HG03025 (cell line): ENCODE data around the gene SMIM43.
"Not testable (repeated sequence)": the region's sequence is repeated elsewhere in the genome, so short reads cannot be mapped to it uniquely, and the experiment has no call there.

Experiments
- ATAC-seq: cut with Tn5 transposase; IDR thresholded peaks from one replicate; pipeline ENCODE4 v1.9.1; 2021; ENCODE audit warnings: mild to moderate bottlenecking, moderate library complexity; ENCODE audit not compliant: unreplicated experiment, low FRiP score

SMIM43 gene

DNA sequence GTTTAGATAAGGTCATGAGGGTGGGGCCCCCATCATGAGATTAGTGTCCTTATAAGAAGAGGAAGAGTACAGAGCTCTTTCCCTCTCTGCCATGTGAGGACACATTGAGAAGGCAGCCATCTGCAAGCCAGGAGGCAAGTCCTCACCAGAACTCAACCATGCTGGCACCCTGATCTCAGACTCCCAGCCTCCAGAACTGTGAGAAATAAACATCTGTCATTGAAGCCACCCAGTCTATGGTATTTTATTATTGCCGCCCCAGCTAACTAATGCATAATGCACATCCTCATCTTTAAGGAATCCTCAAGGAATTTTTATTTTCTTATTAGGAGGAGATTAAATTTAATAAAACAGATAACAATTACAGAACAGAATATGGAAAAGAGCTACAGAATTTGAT lies 19.4 kb upstream of the SMIM43 start:
- no peak for ATAC-seq

- no peak for ATAC-seq
Measured at GRCh38 chr4:121783210-121783609, 18.2 kb upstream of the SMIM43 start.

DNA sequence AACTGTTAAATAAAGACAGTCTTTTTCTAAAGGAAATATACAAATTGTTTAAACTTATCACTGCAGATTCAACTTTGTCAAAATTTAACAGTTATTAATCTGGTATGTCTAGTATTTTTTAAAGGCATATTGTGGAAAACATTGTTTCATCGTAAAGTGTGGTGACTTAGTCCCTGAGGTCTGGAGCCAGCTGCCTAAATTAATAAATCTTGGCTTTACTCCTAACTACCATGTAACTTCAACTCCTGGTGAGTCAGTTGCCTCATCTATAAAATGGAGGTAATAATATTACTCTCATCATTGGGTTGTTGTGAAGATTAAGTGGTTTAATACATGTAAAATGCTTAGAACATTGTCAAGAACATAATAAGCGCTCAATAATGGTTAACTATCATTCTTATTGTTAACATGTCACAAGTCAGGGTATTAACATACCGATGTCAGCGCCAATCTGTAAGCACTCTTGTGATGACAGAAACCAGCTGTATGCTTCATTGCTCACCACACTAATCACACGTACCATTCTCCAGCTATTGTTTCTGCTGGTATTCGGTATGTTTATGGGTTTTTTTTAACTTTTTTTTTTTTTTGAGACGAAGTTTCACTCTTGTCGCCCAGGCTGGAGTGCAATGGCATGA lies 14.1 kb upstream of the SMIM43 start:
- no peak for ATAC-seq

- peak; percentile 43 for ATAC-seq
Measured at GRCh38 chr4:121777625-121778024, 12.7 kb upstream of the SMIM43 start.

DNA sequence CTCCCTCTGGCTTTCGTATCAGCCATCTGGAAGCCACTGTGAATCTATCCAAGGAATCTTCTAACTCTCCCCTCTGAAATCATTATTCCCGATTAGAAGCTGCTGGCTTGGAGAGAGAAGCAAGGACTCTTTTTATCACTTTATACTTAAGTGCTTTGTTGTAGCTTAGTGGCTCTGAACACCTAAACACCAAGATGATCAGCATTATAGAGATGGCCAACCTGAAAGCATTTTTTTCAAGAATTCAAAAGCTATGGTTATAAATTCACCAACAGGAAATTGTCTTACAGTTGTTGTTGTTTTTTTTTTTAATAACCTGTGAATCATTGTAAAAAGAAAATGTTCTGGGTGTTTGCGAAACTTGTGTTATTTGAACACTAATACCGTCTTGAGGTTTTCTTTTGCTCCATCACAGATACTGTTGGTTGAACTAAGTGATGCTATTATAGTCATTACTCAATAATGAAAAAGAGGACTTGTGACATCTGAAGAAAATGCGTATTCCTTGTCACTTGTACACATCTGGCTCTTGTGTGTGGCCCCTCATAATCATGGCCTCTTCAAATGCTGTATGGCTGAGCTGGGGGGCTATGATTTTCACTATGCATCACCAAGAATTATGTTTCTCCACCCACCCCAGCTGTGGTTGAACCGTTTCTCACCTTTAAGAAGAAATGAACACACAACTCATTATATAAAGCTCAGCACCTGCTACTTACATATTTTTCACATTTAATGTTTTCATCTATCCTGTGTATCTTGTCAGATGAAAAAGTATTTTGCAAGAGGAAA lies 11.8 kb upstream of the SMIM43 start:
- ATAC-seq, result no peak

DNA sequence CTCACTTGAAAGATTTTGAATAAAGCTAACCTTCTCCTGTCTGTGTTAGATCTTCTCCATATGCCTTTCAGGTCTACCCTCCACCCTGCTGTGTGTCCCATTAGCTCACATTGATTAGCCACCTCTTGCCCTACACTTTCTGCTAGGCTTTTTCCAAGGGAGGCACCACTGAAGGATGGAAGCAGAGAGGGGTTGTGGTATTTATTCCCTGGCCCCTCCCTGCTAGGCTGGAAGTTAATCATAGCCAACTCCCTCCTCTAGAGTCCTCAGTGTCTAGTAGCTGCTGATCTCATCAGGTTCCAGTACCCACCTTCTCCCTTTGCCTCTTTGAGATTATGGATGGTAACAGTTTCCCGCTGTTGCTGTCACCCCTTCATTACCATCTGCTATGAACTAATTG lies 8.9 kb upstream of the SMIM43 start:
- ATAC-seq, result no peak

DNA sequence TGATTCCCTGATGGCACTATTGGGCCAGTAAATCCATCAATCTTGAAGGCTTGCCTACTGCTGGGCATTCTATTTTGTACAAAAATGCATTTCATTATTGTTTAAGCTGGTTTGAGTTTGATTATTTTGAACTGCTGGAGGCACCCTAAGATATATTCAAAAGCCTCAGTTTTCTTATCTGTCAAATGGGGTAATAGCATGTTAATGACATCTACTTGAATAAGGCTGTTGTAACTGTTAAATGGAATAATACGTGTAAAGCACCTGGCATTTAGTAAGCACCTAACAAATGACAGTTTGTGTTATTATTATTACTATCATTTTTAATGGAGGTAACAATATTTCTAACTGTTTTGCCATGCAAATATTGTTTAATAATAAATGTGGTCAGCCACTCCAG lies 6.9 kb upstream of the SMIM43 start:
- ATAC-seq, result no peak

DNA sequence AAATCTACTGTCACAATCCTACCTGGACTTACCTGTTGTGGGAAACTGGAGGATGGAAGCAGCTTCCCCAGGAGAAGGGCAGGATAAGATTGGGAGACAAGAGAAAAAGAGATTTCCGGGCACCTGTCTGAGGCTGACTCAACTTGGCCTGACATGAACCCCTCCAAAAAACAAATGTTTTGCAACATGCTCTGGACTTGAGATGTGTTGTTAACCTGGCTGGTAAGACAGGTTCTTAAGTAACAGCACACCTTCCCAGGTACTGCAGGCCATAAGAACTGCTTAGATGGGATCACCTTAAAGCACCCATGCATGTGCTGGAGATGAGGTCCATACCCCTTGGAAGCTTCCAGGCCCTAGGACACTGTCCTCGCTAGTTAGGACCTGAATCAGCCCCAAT lies 4.4 kb upstream of the SMIM43 start:
- no peak for ATAC-seq

DNA sequence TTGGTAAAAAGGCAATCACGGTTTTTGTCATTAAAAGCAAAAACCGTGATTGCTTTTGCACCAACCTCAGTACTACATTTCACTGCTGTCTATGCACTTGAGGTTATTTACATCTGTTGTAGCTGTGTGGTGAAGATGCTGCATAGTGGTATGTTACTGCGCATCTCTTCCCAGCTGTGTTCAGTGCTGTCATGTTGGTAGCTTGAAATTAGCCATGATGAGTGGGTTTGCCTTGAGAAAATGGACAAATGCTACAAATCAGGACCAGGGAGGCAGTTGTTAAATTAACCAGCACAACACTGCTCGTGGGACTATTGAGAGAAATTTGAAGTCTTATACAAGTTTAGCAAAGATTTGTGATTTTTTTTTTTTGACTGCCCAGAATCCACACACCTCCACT lies 2.2 kb upstream of the SMIM43 start:
- ATAC-seq, result no peak

GRCh38 chr4:121765971-121766538 lies 1.1 kb upstream of the SMIM43 start:
- ATAC-seq, result no peak

GRCh38 chr4:121765368-121765705 lies 373 bp upstream of the SMIM43 start:
- no peak for ATAC-seq

- no peak for ATAC-seq
Measured at GRCh38 chr4:121764303-121764701, 662 bp downstream of the SMIM43 start.

GRCh38 chr4:121760205-121760604 lies 4.8 kb downstream of the SMIM43 start:
- no peak for ATAC-seq

GRCh38 chr4:121758925-121759568 lies 5.9 kb downstream of the SMIM43 start:
- no peak for ATAC-seq

- not testable (repeated sequence) for ATAC-seq
Measured at GRCh38 chr4:121752142-121752541, 12.8 kb downstream of the SMIM43 start.

DNA sequence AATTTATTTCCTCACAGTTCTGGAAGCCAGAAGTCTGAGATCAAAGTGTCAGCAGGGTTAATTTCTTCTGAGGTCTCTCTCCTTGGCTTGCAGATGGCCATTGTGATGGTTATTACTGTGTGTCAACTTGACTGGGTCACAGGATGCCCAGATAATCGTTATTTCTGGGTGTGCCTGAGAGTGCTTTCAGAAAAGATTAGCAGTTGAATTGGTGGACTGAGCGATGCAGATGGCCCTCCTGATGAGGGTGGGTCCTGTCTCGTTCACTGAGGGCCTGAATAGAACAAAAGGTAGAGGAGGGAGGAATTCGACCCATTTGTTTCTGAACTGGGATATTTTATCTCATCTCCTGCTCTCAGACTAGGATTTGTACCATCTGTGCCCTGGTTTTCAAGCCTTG lies 15.7 kb downstream of the SMIM43 start:
- ATAC-seq, result no peak

GRCh38 chr4:121742794-121743193 lies 22.2 kb downstream of the SMIM43 start:
- no peak for ATAC-seq

- ATAC-seq, result no peak
Measured at GRCh38 chr4:121741751-121742150, 23.2 kb downstream of the SMIM43 start.

GRCh38 chr4:121740796-121741409 lies 24.1 kb downstream of the SMIM43 start:
- no peak for ATAC-seq

DNA sequence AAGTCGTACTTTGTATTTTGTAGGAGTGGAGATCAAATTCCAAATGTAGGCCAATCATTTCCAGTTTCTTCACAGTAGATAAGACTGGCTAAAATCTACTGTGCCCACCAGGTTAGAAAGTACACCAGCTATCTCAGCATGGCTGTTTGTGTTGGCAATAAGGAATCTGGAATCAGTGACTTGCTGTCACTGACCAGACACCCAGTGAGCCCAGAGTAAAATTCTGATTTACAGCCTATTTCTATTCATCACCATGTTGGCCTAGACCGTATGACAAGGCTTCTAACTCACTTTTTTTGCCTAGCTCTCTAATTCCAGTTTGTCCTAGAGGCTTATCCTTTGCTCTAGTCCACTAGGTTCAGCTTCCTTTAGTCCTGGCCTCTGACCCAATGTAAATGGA lies 25.4 kb downstream of the SMIM43 start:
- ATAC-seq, result no peak
